NB4 (cell line): ENCODE data around the gene ATP5ME.

Source experiments
- MYC ChIP-seq: IDR thresholded peaks from 2 replicates; pipeline ENCODE4 v1.6.1; 2011; ENCODE audit warnings: low read depth, low read length
- POLR2A ChIP-seq: IDR thresholded peaks from 2 replicates; pipeline ENCODE4 v1.6.1; 2011; ENCODE audit warnings: mild to moderate bottlenecking; ENCODE audit not compliant: insufficient read length; ENCODE audit errors: extremely low read depth
- TF ChIP-seq, protein P1 (sequence below): IDR thresholded peaks from one replicate; pipeline ENCODE4 v1.5.1; 2012; ENCODE audit warnings: low read depth, low read length
- TF ChIP-seq, protein P2 (sequence below): IDR thresholded peaks from 2 replicates; pipeline ENCODE4 v1.6.1; 2011; ENCODE audit warnings: low read depth, low read length

- no peak for TF ChIP-seq POLR2A
- TF ChIP-seq, protein P1, sequence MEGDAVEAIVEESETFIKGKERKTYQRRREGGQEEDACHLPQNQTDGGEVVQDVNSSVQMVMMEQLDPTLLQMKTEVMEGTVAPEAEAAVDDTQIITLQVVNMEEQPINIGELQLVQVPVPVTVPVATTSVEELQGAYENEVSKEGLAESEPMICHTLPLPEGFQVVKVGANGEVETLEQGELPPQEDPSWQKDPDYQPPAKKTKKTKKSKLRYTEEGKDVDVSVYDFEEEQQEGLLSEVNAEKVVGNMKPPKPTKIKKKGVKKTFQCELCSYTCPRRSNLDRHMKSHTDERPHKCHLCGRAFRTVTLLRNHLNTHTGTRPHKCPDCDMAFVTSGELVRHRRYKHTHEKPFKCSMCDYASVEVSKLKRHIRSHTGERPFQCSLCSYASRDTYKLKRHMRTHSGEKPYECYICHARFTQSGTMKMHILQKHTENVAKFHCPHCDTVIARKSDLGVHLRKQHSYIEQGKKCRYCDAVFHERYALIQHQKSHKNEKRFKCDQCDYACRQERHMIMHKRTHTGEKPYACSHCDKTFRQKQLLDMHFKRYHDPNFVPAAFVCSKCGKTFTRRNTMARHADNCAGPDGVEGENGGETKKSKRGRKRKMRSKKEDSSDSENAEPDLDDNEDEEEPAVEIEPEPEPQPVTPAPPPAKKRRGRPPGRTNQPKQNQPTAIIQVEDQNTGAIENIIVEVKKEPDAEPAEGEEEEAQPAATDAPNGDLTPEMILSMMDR, result no peak
- TF ChIP-seq MYC, result no peak
- TF ChIP-seq, protein P2, sequence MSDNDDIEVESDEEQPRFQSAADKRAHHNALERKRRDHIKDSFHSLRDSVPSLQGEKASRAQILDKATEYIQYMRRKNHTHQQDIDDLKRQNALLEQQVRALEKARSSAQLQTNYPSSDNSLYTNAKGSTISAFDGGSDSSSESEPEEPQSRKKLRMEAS, result no peak
Measured at GRCh38 chr4:688854-689681, 15.0 kb upstream of the ATP5ME start, which contains the start of gene SLC49A3.
